ENCODE data around the gene PNO1.
"Not testable (repeated sequence)": the region's sequence is repeated elsewhere in the genome, so short reads cannot be mapped to it uniquely, and the experiment has no call there.

Gene PNO1

GRCh38 chr2:68157402-68158133 is at the start of gene PNO1:
TSS of gene PNO1 (plus strand) at chr2:68157888. CDS start at chr2:68157935, 47 bp downstream.
- peak; percentile 93 for DNase-seq (ENCODE audit: low read depth, low spot score)

GRCh38 chr2:68108120-68108519 is 49.6 kb upstream of the PNO1 start:
- DNase-seq (ENCODE audit: low read depth, low spot score), result no peak

- DNase-seq (ENCODE audit: low read depth, low spot score), result no peak
Measured at GRCh38 chr2:68110102-68110501, 47.6 kb upstream of the PNO1 start.

- DNase-seq (ENCODE audit: low read depth, low spot score), result no peak
Measured at GRCh38 chr2:68115965-68116364, 41.7 kb upstream of the PNO1 start.

GRCh38 chr2:68117922-68118321 is 39.8 kb upstream of the PNO1 start:
- DNase-seq (ENCODE audit: low read depth, low spot score), result not testable (repeated sequence)

GRCh38 chr2:68118816-68119215 is 38.9 kb upstream of the PNO1 start:
- DNase-seq (ENCODE audit: low read depth, low spot score), result no peak

GRCh38 chr2:68119504-68119903 is 38.2 kb upstream of the PNO1 start:
- DNase-seq (ENCODE audit: low read depth, low spot score), result no peak

- DNase-seq (ENCODE audit: low read depth, low spot score), result peak; percentile 60
Measured at GRCh38 chr2:68121873-68122679, 35.6 kb upstream of the PNO1 start.

GRCh38 chr2:68122680-68122964 is 35.1 kb upstream of the PNO1 start:
- DNase-seq (ENCODE audit: low read depth, low spot score), result no peak

GRCh38 chr2:68124321-68124720 is 33.4 kb upstream of the PNO1 start:
- DNase-seq (ENCODE audit: low read depth, low spot score), result no peak

- no peak for DNase-seq (ENCODE audit: low read depth, low spot score)
Measured at GRCh38 chr2:68125821-68126220, 31.9 kb upstream of the PNO1 start.

GRCh38 chr2:68126561-68126960 is 31.1 kb upstream of the PNO1 start:
- DNase-seq (ENCODE audit: low read depth, low spot score), result no peak

- no peak for DNase-seq (ENCODE audit: low read depth, low spot score)
Measured at GRCh38 chr2:68127358-68128242, 30.1 kb upstream of the PNO1 start.

GRCh38 chr2:68134120-68134519 is 23.6 kb upstream of the PNO1 start:
- no peak for DNase-seq (ENCODE audit: low read depth, low spot score)

- no peak for DNase-seq (ENCODE audit: low read depth, low spot score)
Measured at GRCh38 chr2:68134554-68134953, 23.1 kb upstream of the PNO1 start.

GRCh38 chr2:68135448-68136320 is 22.0 kb upstream of the PNO1 start:
- DNase-seq (ENCODE audit: low read depth, low spot score), result no peak

GRCh38 chr2:68141875-68142274 is 15.8 kb upstream of the PNO1 start:
- no peak for DNase-seq (ENCODE audit: low read depth, low spot score)

- DNase-seq (ENCODE audit: low read depth, low spot score), result no peak
Measured at GRCh38 chr2:68151037-68151436, 6.7 kb upstream of the PNO1 start.

GRCh38 chr2:68152681-68153347 is 4.9 kb upstream of the PNO1 start:
- DNase-seq (ENCODE audit: low read depth, low spot score), result no peak

- no peak for DNase-seq (ENCODE audit: low read depth, low spot score)
Measured at GRCh38 chr2:68155618-68156017, 2.1 kb upstream of the PNO1 start.

- DNase-seq (ENCODE audit: low read depth, low spot score), result no peak
Measured at GRCh38 chr2:68156419-68156818, 1.3 kb upstream of the PNO1 start.

Data from activated CD4-positive, CD25-positive, alpha-beta regulatory T cell treated with anti-CD3 and anti-CD28 coated beads, Interleukin-2, amount 50 U/mL, for 16 hours (primary cell).